GM19240 (cell line): ENCODE results near the gene LSM3.

ENCODE experiments used
- DNase-seq: peaks from one replicate; pipeline ENCODE4 v3.0.0; 2011; ENCODE audit warnings: low spot score; ENCODE audit not compliant: insufficient read length

The LSM3 gene

DNA sequence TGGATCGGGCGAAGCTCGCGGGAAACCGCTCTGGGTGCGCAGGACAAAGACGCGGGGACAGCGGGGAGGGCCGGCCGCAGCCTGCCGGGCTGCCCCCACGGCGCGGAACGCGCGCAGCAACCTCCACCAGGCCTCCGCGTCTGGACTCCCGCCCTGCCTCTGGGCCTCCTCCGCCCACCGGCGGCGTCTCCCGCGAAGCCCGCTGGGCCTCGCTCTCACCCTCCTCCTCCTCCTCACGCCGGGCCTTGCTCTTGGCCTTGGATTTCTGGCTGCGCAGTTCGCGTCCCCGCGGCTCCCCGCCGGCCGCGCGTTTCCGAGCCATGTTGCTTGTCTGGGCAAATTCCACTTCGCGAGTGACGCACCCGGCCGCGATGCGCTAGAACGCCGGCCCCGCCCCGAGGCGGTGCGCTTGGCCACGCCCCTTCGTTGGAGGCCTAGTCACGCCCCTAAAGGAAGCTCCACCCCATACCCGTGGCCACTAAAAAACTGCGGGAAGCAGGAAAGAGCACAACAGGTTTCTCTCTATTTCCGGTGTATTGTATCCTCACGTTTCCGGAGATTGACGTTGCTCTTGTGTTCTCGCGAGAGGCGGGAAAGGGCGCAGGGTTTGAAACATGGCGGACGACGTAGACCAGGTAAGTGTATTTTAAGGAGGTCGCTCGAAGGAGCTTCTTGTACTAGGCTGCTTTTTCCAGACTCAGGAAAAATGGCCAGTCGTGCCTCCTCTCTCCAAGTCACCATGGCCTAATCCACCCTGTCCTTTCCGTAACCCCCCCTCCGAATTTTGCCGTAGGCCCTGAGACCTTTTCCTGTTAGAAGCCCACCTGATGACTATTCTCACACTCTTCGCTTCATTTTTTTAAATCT, at the start of gene LSM3, which contains the start of gene XPC:
LSM3 (plus strand) TSS at position 571 of the 867 bp plus-strand sequence; CDS start at position 615, 44 bp downstream.
XPC (minus strand) TSS at position 355 of the 867 bp plus-strand sequence; CDS start at position 322, 33 bp downstream.
- DNase-seq: peak; percentile 79

DNA sequence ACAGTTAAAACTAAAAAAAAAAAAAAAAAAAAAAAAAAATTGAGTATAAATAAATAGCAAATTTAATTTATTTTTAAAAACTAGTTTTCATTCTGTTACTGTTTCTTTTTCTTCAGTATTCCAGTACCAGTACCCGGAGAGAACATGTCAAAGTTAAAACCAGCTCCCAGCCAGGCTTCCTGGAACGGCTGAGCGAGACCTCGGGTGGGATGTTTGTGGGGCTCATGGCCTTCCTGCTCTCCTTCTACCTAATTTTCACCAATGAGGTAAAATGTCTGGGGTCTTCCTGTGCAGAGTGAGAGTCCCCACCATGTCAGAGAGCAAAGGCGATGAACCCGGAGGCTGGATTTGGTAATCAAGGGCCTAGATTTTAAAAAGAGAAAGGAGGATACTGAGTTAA, 49.3 kb upstream of the LSM3 start:
- DNase-seq: no peak

DNA sequence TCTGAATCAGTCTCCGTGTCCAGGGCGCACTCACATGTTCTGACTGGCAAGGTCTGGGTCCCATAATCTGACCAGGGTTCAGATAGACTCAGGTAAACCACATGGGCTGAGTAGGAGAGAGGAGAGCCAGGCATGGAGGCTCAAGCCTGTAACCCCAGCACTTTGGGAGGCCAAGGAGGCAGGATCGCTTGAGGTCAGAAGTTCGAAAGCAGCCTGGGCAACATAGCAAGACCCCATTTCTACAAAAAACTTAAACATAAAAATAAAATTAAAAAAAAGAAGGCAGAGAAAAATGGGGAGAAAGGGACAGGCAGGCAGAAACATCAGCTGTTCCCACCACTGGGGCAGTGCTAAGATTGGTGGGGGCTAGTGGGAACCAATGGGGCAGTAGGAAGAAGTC, 48.4 kb upstream of the LSM3 start:
- DNase-seq: no peak

DNA sequence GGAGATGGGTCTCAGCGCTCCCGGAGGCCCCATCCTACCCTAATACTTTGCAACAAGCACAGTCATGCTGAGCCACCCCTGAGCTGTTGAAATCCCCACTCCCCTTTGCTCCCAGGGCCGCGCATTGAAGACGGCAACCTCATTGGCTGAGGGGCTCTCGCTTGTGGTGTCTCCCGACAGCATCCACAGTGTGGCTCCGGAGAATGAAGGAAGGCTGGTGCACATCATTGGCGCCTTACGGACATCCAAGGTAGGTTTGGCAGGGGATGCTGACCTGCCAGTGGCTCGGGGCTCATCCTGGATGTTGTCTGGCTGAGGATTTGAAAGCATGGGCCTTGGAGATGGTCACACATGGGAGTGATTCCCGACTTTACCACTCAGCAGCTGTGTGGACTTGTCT, 47.9 kb upstream of the LSM3 start:
- no peak for DNase-seq

DNA sequence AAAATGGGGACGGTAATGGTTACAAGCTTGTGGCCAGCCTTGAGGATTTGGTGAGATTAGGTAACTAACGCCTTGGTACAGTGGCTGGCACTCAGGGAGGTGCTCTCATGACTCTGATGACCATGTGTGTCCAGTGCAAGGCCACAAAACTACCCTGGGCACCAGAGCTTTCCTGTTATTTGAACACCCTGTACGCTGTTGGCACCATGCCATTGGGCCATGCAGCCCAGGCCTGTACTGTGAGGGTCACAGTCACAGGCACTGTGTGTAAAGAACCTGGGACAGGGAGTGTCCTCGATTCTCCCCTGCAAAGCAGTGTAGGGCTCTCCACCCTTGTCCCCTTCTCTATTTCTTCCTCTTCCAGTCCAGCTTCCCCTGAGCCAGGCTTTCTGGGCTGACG, 47.5 kb upstream of the LSM3 start:
- DNase-seq: no peak

DNA sequence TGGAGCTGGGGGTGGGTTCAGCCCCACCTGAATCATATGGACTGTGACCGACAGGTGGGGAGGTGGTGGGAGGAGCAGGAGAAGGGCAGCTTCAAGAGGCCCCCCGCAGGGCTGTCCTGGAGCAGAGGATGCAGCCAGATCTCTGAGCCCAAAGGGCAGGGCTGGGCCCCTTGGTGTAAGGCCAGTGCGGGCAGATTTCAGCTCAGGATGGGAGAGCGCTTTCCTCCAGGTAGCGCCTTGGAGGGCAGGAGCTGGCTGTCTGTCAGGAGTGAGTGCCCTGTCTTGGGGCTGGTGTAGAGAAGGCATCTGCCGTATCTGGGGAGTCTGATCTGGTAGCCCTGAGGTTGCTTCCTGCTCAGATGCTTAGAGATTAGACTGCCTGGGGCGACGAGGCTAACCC, 46.5 kb upstream of the LSM3 start:
- no peak for DNase-seq

DNA sequence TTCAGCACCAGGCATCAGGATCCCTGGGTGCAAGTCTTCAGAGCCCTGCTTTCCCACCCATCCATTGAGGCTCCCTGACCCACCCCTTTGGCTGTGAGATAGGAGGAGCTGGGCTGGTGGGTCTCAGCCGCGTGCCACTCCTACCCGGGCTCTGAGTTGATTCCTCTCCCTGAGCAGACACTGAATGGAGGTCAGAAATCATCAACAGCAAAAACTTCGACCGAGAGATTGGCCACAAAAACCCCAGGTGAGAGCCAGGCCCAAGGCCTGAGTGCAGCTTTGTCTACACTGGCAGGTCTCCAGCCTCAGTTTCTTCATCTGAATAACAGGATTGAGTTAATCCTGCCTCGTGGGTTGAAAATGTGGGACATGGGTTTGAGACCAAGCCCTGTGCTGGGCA, 45.9 kb upstream of the LSM3 start:
- DNase-seq: no peak

DNA sequence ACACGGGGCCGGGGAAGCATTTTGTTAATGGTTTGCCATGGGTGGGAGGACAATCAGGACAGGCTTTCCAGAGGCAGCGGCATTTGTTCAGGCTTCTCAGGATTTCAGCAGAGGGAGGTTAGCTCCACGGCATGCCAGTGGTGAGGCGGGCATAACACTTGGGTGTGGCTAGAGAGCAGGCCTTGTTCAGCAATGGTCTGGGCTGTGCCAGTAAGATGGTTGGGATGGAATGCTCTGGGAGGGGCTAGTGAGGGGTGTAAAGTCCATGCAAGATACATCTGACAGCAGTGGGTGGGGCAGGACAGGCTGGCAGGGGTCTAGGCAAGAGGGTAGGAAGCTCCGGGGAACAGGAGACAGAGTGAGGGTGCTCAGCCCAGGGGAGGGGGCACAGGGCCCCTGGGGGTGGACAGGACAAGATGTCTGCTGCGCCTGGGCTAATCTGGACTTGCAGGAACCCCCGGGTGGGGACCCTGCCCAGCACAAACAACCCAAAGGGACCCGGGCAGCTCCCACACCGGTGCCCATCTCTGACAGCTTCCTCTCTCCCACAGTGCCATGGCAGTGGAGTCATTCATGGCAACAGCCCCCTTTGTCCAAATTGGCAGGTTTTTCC, 45.3 kb upstream of the LSM3 start:
- no peak for DNase-seq

DNA sequence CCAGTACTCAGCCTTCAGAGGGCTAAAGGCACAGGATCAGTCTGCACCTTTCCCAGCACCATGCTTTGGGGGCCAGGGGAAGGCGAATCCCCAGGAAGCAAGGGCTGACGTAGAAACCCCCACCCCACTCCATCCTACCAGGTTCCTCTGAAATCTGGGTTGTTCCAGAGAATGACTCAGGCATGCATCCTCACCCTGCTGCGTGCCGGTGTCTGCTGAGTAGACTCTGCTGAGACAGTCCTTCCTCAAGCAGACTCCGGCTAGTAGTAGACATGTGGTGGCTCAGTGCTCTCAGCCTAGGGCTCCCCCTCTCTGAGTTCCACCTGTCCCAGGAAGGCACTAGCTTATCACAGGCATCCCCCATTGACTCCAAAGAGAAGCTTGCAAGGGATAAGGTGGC, 44.7 kb upstream of the LSM3 start:
- DNase-seq: no peak

DNA sequence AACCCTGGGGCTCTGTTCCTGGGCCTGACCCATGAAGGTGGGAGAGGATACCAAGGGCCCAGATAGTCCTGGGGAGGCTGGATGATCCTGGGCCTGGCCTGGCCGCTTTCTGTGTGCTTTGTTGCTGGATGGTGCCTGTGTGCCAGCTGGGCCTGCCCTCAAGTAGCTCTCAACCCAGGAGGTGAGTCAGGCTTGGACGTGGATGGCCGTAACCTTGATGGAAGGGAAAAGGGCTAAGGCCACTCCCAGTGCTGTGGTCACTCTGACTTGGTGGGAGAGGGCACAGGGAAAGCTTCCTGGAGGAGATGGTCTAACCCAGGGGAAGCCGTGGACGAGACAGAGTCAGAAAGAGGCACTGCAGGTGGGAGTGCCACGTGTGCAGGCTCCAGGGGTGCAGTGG, 44.3 kb upstream of the LSM3 start:
- no peak for DNase-seq

DNA sequence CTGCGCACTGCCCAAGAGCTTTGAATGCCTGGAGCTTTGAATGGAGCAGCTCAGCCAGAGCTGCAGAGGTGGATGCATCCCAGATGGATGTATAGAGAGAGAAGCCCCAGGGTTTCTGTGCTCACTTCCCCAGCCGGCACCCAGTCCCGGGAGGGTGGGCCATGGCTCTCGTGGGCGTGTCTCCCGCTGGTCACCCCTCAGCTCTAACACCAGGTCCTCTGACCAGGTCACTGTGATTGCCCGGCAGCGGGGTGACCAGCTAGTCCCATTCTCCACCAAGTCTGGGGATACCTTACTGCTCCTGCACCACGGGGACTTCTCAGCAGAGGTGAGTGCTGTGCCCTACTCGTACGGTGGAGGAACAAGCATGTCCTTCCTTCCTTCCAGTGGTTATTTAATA, 43.0 kb upstream of the LSM3 start:
- DNase-seq: no peak

DNA sequence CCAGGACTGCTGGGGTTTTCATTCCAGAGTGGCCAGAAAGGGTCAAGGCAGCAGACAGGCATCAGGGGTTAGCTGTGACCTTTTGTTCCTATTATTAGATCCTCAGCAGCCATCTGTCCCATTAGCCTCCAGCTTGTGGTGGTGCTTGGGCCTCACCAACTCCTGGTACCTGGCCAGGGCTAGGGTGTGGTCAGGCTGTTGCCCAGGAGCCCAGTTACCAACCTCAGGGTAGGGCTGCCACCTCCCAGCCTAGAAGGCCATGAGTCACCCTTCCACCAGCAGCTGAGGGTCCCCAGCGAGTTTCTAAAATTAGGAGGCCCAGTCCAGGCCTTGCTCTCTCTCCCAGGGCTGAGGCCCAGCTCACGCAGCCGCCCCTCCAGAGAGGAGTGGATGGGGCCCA, 41.6 kb upstream of the LSM3 start:
- no peak for DNase-seq

DNA sequence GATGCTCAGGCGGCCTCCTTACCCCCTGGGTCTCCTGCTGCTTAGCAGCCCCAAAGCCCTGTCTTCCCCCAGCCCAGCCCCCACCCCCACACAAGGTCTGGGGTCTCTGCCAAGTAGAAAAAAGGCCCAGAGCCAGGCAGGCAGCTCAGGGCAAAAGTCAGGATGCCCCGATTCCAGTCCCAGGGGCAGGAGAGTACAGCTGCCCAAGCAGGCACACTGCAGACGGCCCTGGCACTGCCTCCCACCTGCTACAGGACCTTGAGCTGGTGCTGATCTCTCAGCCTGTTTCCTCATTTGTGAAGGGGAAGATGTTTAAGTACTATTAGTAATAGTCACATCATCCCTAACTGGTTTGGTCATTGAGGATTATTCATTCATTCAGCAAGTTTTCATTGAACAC, 41.2 kb upstream of the LSM3 start:
- DNase-seq: no peak

DNA sequence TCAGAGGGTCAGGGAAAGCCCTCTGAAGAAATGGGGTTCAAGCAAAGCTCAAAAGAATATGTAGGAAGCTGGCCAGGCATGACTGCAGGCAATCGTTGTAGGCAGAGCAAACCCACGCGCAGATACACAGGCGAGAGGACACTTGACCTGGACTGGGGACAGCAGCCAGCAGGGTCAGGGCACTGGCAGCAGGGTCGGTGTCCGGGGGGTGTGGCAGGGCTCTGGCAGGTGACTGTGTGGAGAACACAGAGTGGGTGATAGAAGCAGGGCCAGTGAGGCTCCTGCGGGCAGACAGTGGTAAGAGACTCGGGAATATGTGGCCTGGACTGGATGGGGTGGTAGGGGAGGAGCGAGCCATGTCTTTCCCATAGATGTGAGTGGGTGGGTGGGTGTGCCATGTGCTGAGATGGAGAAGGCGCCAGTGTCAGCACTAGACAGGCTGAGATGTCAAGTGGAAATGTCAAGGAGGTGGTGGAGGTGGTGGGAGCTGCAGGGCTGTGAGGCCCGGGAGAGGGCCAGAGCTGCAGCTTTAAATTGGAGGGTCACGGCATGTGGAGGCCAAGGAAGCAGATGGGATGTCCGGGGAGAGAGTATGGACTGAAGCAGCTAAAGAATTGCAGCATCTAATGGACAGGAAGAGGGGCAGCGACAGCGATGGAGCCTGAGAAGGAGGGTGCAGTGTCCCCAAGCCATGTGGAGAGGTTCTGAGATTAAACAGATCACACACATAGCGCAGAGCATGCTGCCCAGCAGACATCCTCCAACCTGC, 40.3 kb upstream of the LSM3 start:
- no peak for DNase-seq

DNA sequence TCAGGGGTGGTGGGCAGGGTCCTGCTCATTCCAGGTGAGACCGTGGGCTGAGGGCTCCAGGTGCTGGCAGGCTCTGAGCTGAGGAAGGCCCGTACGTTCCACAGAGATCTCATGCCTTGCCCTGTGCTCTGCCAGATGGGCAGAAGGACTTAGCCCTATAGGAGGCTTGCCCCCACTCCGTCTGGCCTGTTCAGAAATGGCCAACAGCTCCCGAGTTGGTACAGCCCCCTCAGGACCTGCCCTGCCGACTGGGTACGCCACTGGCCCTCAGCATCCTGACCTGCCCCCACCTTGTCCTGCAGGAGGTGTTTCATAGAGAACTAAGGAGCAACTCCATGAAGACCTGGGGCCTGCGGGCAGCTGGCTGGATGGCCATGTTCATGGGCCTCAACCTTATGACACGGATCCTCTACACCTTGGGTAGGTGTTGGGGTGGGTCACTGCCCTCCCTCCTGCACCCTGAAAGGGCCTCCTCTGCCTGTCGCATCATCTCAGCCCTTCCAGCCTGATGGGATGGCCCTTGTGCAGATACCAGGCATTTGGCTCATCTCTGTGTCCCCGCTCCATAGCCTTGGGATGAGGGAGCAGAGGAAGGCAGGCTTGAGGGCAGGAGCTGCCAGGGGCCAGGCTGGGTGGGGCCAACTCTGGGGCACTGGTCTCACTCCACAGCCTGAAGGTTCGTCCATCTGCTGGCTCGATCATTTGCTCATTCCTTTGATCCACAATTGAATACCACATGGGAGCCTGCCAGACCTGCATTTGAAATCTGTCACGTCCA, 39.5 kb upstream of the LSM3 start:
- DNase-seq: no peak

DNA sequence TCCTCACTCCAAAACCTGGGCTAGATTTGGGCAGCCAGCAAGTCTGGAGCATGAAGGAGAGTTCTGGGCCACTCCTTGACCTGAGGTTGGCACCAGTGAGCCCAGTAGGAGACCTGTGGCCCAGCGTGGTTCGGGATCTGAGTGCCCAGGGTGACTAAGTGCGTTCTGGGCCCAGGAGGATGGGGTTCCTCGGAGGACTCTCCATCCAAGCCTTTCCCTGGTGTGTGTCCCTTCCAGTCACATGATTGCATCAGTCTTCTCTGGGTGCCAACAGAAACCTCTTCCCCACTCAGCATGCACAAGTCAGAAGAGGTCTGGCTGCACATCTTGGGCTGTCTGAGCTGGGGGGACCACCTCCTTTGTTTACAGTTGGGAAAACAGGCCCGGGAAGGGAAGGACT, 38.8 kb upstream of the LSM3 start:
- no peak for DNase-seq

DNA sequence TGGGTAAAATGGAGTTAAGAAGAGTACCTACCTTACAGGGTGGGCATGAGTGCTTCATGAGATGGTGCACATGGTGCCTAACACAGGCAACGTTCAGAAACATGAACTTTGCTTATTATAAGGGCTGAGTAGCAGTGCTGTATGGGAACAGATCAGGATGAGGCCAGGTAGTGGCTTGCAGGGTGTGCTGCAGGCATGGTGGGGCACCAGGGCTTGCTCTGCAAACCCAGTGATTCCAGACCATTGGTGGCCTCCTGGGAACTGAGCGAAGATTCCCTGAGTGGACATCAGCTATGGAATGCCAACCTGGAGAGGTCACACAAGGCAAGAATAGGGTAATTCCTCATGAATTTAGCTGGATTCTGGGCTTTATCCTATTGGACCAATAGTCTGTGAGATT, 37.9 kb upstream of the LSM3 start:
- no peak for DNase-seq

DNA sequence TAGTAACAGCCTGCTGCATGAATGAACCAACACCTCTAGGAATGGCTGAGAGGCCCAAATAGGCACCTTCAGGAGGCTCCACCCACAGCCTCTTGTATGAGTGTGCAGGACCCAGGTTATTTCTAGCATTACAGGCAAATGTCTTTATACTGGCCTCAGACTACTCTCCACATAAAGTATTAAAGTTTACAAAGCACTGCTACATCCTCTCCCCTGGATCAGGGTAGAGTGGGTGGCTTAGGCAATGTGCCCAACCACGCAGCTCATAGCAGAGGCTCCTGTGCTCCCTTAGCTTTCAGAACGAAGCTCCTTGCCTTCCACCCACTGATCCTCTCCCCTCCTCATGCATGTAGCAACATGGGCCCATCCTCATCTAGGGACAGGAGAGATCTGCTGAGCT, 37.5 kb upstream of the LSM3 start:
- no peak for DNase-seq

DNA sequence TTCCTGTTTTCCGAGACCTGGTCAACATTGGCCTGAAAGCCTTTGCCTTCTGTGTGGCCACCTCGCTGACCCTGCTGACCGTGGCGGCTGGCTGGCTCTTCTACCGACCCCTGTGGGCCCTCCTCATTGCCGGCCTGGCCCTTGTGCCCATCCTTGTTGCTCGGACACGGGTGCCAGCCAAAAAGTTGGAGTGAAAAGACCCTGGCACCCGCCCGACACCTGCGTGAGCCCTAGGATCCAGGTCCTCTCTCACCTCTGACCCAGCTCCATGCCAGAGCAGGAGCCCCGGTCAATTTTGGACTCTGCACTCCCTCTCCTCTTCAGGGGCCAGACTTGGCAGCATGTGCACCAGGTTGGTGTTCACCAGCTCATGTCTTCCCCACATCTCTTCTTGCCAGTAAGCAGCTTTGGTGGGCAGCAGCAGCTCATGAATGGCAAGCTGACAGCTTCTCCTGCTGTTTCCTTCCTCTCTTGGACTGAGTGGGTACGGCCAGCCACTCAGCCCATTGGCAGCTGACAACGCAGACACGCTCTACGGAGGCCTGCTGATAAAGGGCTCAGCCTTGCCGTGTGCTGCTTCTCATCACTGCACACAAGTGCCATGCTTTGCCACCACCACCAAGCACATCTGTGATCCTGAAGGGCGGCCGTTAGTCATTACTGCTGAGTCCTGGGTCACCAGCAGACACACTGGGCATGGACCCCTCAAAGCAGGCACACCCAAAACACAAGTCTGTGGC, 36.8 kb upstream of the LSM3 start:
- DNase-seq: no peak

DNA sequence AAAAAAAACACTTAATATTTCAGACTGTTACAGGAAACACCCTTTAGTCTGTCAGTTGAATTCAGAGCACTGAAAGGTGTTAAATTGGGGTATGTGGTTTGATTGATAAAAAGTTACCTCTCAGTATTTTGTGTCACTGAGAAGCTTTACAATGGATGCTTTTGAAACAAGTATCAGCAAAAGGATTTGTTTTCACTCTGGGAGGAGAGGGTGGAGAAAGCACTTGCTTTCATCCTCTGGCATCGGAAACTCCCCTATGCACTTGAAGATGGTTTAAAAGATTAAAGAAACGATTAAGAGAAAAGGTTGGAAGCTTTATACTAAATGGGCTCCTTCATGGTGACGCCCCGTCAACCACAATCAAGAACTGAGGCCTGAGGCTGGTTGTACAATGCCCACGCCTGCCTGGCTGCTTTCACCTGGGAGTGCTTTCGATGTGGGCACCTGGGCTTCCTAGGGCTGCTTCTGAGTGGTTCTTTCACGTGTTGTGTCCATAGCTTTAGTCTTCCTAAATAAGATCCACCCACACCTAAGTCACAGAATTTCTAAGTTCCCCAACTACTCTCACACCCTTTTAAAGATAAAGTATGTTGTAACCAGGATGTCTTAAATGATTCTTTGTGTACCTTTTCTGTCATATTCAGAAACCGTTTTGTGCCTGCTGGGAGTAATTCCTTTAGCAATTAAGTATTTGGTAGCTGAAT, 35.9 kb upstream of the LSM3 start:
- DNase-seq: no peak
